ENCODE results near the gene CRB3. TPM values are rescaled to one million over a fixed set of nuclear protein-coding genes. Genes with fewer than 3 reads are reported as not detected.

Gene CRB3
- total RNA-seq, 2 experiments from 2014 or later = 7.9 to 9.4 TPM

GRCh38 chr19:6480848-6481415 lies 16.9 kb downstream of the CRB3 start:
- ChIA-PET CTCF (interaction anchor here (1.3 to 2.3 kb wide), 2 partner anchors 36 to 383 kb away, joined by 3 to 5 read pairs; no protein-coding TSS in a partner anchor), POLR2A (interaction anchor here (0.8 to 2.0 kb wide), 18 partner anchors 9 to 1149 kb away, joined by 3 to 22 read pairs (median 6); partner anchors contain the start of genes ALKBH7, CLPP, CRB3 and KHSRP)
- no peak for TF ChIP-seq CTCF (IDR thresholded peaks at IDR 0.05)
- peak overlapping the region; percentile 90 for H3K4me3 ChIP-seq (ENCODE audit: low read length)
- H3K9me3 ChIP-seq (ENCODE audit: control insufficient read depth in 1 of 2, insufficient read depth in 1 of 2, low read length in 2 of 2) = peaks cover 0 to 11% of the 10 kb centered on the region in 2 experiments
- no peaks in the 10 kb centered on the region for H3K27me3 Mint-ChIP-seq
- ATAC-seq (ENCODE audit: poor library complexity) (peak; percentile 19), DNase-seq (peak in 2 of 14 experiments; percentile 27 to 33)
- H3K36me3 Mint-ChIP-seq (ENCODE audit: low read depth) = peaks cover 27% of the 10 kb centered on the region
- peaks cover 31% of the 10 kb centered on the region for H3K36me3 ChIP-seq (ENCODE audit: insufficient read depth, low read length)
- no peaks in the 10 kb centered on the region for H3K9me3 Mint-ChIP-seq
- intact Hi-C loops (cut with DNase I, micrococcal nuclease) = loop anchor here (1.0 to 2.0 kb wide), 2 partner anchors 20 to 21 kb away; no protein-coding TSS in a partner anchor
- peak overlapping the region; percentile 89 for H3K4me3 Mint-ChIP-seq
- H3K27me3 ChIP-seq (ENCODE audit: control insufficient read depth in 1 of 2, insufficient read depth in 2 of 2, low read length in 2 of 2) = no peaks in the 10 kb centered on the region
- peak overlapping the region; percentile 98 for H3K27ac Mint-ChIP-seq
- H3K27ac ChIP-seq (ENCODE audit: low read depth in 1 of 2, low read length in 2 of 2) = peak overlapping the region; percentile 87 to 93
- peaks cover 51% of the 10 kb centered on the region for H3K4me1 Mint-ChIP-seq (ENCODE audit: low read depth)
- H3K4me1 ChIP-seq (ENCODE audit: insufficient read depth, low read length) = peaks cover 53% of the 10 kb centered on the region

GRCh38 chr19:6481541-6482342 lies 17.7 kb downstream of the CRB3 start, which contains the start of gene DENND1C:
DENND1C (minus strand) TSS chr19:6481787; CDS start chr19:6481695, 92 bp downstream.
- peaks cover 0 to 3% of the 10 kb centered on the region in 2 experiments for H3K9me3 ChIP-seq (ENCODE audit: control insufficient read depth in 1 of 2, insufficient read depth in 1 of 2, low read length in 2 of 2)
- no peak for TF ChIP-seq CTCF (IDR thresholded peaks at IDR 0.05)
- H3K27me3 Mint-ChIP-seq = no peaks in the 10 kb centered on the region
- peak within 1 kb of the TSS; percentile 90 for H3K4me3 ChIP-seq (ENCODE audit: low read length)
- peaks cover 21% of the 10 kb centered on the region for H3K36me3 Mint-ChIP-seq (ENCODE audit: low read depth)
- H3K4me1 ChIP-seq (ENCODE audit: insufficient read depth, low read length) = peaks cover 45% of the 10 kb centered on the region
- H3K27ac Mint-ChIP-seq = peak within 1 kb of the TSS; percentile 98
- ChIA-PET POLR2A (interaction anchor here (0.8 to 2.0 kb wide), 19 partner anchors 10 to 1148 kb away, joined by 3 to 22 read pairs (median 5); partner anchors contain the start of genes ALKBH7, CLPP, CRB3 and KHSRP), CTCF (interaction anchor here (0.8 to 2.3 kb wide), 3 partner anchors 23 to 382 kb away, joined by 3 to 5 read pairs (median 4); no protein-coding TSS in a partner anchor)
- DNase-seq (peak; percentile 49 to 86 (median 66)), ATAC-seq (ENCODE audit: poor library complexity) (peak; percentile 89)
- H3K36me3 ChIP-seq (ENCODE audit: insufficient read depth, low read length) = peaks cover 23% of the 10 kb centered on the region
- intact Hi-C loops (cut with DNase I, micrococcal nuclease) = loop anchor here (1.0 to 2.0 kb wide), 2 partner anchors 21 kb away; no protein-coding TSS in a partner anchor
- H3K9me3 Mint-ChIP-seq = no peaks in the 10 kb centered on the region
- H3K27me3 ChIP-seq (ENCODE audit: control insufficient read depth in 1 of 2, insufficient read depth in 2 of 2, low read length in 2 of 2) = no peaks in the 10 kb centered on the region
- peak within 1 kb of the TSS; percentile 87 to 93 for H3K27ac ChIP-seq (ENCODE audit: low read depth in 1 of 2, low read length in 2 of 2)
- H3K4me1 Mint-ChIP-seq (ENCODE audit: low read depth) = peaks cover 46% of the 10 kb centered on the region
- H3K4me3 Mint-ChIP-seq = peak within 1 kb of the TSS; percentile 89

DNA sequence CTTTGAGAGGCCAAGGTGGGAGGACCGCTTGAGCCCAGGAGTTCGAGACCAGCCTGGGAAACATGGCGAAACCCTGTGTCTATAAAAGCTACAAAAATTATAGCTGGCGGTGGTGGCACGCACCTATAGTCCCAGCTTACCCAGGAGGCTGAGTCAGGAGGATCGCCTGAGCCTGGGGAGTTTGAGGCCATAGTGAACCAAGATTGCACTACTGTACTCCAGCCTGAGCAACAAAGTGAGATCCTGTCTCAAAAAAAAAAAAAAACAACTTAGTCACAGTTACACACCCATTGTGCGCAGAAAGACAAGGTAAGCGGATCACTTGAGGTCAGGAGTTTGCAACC lies 18.2 kb downstream of the CRB3 start:
- intact Hi-C loops (cut with DNase I, micrococcal nuclease) = no loop called here
- CTCF ChIA-PET = interaction anchor here (0.8 to 2.3 kb wide), 2 partner anchors 23 to 35 kb away, joined by 4 to 5 read pairs; no protein-coding TSS in a partner anchor

More for the DNA sequence above, 18.2 kb downstream of the CRB3 start:
- DNase-seq (peak in 1 of 14 experiments; percentile 28), ATAC-seq (ENCODE audit: poor library complexity) (peak; percentile 24)
- Histone ChIP-seq H3K27me3 (ENCODE audit: control insufficient read depth in 1 of 2, insufficient read depth in 2 of 2, low read length in 2 of 2) (no peaks in the 10 kb centered on the region), H3K4me3 (ENCODE audit: low read length) (peak overlapping the region; percentile 90), H3K4me1 (ENCODE audit: insufficient read depth, low read length) (peaks cover 42% of the 10 kb centered on the region), H3K27ac (ENCODE audit: low read depth in 1 of 2, low read length in 2 of 2) (peak overlapping the region; percentile 87 to 93), H3K36me3 (ENCODE audit: insufficient read depth, low read length) (peaks cover 18% of the 10 kb centered on the region), H3K9me3 (ENCODE audit: control insufficient read depth in 1 of 2, insufficient read depth in 1 of 2, low read length in 2 of 2) (no peaks in the 10 kb centered on the region)
- Mint-ChIP-seq H3K4me1 (ENCODE audit: low read depth) (peaks cover 46% of the 10 kb centered on the region), H3K4me3 (peak overlapping the region; percentile 89), H3K27me3 (no peaks in the 10 kb centered on the region), H3K36me3 (ENCODE audit: low read depth) (peaks cover 21% of the 10 kb centered on the region), H3K27ac (peak overlapping the region; percentile 98), H3K9me3 (no peaks in the 10 kb centered on the region)
- TF ChIP-seq CTCF (IDR thresholded peaks at IDR 0.05) = no peak
- POLR2A ChIA-PET = interaction anchor here (1.1 to 2.0 kb wide), 8 partner anchors 13 to 1147 kb away, joined by 3 to 10 read pairs (median 4); partner anchors contain the start of genes CRB3, KHSRP, PET100 and XAB2

Measured in CD4-positive, alpha-beta T cell (primary cell).